SK-MEL-5 (cell line): ENCODE data around the gene TM4SF1. TPM values are rescaled to one million over a fixed set of nuclear protein-coding genes. Genes with fewer than 3 reads are reported as not detected.

Experiments used
- DNase-seq: peaks from one replicate; pipeline ENCODE4 v3.0.0-alpha.2; 2016; ENCODE audit warnings: low read depth, low spot score
- in situ Hi-C: cut with HindIII; loops from 2 replicates; pipeline ENCODE4 v1.10.0; 2016; ENCODE audit warnings: low sequenced_read_pairs, high pct_unique_total_duplicates, low pct_unique_long_range_greater_than_20kb
- total RNA-seq: library from RNA; depleted of rRNA; stranded (reverse); fragments of >200 nt; shearing (Covaris generic); gene quantifications from 2 replicates; pipeline ENCODE4 v1.2.3, GENCODE V29; 2014; rRNA removed

Gene TM4SF1
- total RNA-seq, 1 experiment from 2014 or later = 65.0 TPM

DNA sequence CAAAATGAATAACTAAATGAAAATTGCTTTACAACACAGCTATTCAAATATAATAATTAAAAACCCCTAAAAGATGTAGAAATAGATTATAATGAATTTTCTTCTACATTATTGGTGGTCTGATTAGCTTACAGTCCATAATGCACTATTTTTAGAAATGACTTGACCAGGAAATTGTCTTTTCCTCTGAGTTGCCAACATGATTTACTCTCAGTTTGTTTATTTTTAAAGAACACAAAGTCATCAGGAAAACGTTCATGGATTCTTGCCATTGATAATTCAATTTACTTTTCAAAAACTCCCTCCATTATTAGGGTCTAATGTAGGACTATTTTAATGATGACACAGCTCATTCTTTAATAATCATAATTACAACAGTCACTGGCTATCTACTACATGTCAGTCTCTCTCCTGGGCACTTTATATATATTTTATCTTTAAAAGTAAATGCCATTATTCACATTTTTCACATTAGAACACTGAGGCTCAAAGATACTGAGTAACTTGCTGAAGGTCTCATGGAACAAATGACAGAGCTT, 45.2 kb downstream of the TM4SF1 start:
- DNase-seq = no peak
- in situ Hi-C loops = no loop called here

DNA sequence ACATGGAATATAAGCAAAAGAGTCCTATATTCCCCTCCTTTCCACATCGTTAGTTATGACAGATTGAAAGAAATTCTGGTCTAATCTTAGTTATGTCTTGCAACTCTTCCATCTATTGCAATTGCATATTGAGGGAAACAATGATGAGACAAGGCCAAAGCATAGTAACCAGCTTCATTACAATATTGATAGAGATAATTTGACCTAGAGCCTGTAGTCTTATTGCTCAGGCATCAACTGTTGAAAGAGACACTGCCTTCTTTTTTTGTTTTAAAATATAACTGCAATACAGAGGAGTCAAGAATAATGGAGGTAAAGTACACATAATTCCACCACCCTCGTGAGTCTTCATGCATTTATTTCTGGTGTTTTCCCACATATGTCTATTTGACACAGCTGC, 46.1 kb downstream of the TM4SF1 start:
- no peak for DNase-seq
- in situ Hi-C loops = no loop called here

DNA sequence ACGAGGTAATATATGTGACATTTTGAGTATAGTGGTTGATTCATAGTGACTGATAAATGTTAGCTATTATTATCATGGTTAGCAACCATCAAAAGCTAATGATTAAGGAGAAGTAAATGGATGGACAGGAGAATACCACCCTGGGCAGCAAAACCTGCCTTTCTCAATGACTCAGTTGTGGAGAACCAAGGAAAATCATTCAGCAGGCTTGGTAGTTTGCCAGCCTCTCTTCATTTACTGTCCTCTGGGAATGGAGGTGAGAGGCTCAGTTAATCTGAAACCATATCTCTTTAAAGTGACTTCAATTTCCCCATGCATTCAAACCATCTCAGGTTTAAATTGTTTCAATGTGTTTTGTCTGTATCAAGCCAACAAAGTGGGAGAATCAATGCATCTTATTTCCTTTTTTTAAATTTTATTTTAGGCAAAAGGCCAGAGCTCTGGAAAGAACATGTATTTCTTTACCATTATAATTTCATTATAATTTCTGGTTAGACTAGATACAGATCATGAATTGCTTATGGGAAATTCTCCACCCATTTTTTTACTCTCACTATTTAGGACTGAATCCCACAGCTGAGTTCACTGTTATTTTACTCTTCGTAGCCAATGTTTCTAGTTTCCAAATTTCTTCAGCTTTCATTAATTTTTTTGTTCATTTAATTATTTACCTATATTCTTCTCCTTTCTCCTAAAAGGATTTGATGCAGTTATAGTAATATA, 46.7 kb downstream of the TM4SF1 start:
- DNase-seq = peak; percentile 65
- in situ Hi-C loops = no loop called here

DNA sequence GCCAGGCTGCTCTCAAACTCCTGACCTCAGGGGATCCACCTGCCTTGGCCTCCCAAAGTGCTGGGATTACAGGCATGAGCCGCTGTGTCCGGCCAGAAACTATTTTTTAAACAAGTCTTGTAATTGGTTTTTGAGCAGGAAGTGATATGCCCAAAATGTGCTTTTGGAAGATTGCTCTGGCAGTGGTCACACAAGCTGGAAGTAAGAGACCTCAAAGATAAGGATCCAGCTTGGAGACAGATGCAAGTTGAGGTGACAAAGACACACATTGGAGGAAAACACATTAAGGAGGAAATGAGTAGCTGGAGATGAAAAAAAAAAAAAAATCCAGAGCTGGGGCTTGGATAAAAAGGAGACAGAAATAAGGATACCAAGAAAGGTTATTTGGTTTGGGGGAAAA, 50.3 kb downstream of the TM4SF1 start:
- in situ Hi-C loops = no loop called here
- no peak for DNase-seq

DNA sequence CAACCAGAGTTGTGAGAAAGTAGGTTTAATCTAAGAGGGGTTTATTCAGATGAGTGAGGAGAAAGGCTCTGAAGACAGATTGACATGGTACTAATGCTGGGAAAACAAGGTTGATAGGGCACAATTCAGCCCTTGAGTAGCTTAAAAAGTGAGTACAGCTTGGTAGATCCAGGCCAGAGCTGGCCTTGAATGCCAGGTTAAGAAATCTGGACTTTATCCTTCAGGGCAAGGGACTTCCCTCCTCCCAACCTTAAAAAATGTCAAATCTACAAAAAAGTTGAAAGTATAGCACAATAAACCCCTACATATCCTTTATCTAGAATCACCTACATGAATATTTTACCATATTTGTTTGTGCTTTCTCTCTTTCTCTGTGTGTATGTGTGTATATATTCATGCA, 51.9 kb downstream of the TM4SF1 start:
- in situ Hi-C loops = no loop called here
- DNase-seq = no peak

DNA sequence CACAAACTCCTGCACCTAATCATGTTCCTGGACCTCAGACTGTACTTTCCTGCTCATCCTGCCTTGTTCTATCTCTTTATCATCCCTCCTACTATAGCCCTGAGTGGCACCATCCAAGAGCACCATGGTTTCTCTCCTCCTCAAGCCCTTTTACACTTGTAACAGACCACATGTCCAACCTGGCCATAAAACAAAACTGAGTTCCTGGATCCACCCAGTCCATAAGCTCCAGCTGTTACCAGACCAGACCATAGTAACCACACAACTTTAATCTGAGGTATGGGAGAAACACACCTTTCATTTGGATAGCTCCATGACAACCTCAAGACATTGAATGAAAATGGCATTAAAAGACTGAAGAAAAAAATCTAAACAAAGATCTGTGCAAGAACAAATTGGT, 53.1 kb downstream of the TM4SF1 start:
- DNase-seq = no peak
- in situ Hi-C loops = no loop called here

DNA sequence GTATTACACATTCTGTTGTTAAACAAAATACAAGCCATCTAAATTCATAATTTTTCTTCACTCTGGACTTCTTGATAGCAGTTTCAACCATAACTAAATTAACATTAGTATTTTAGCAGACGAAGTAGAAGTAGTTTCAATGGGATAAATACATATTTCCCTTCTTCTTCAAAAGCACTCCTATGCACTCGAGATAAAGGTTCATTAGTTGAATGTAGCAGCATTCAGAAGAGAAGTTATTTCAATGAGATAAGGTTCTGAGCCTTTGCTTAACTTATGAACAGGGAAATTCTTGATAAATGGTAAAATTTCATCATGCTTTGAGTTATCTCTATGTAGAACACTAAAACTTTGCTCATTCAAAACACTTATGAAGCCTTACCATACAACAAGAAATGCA, 55.8 kb downstream of the TM4SF1 start:
- DNase-seq = no peak
- in situ Hi-C loops = no loop called here

DNA sequence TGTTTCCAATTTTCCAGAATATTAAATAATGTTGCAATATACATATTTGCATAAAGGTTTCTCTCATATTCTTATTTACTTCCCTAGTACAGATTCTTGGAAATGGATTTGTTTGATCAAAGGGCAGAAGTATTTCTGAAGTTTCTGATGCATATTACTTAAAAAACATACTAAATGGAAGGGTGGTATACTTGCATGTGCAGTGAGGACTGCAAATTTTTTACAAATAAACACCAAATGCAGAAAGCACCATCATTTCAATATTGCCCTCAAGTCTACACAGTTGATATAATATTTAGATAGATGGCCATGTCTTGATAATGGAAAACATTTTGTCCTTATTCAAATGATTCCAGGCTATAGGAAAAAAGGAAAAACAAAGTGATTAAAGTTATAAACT, 56.3 kb downstream of the TM4SF1 start:
- no peak for DNase-seq
- in situ Hi-C loops = no loop called here

DNA sequence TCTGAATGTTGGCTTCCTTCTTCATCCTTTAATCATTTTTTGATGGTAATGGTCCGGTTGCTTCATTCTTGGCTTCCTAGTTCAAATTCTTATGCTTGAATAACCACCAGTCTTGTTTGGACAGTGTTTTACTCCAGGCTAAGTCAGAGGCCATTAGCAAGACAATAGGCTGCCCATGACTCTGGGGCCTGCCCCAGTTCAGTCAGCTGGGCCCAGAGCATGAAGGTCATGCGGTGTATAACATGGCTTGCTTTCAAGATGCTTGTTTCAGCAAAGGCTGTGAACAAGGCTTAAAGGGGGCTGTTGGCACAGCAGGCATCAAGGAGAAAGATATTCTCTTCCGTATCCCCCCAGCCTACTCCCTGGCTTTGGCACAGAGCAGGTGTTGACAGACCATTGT, 57.7 kb downstream of the TM4SF1 start:
- DNase-seq = no peak
- in situ Hi-C loops = no loop called here

Other genes with a start within 250 kb of the TM4SF1 start
- gene HPS3, start 248.0 kb downstream of the TM4SF1 start, total RNA-seq = 33.9 and 35.3 TPM in 2 replicates
- 0.43 and 0.53 TPM in 2 replicates for gene CP, start 155.8 kb downstream of the TM4SF1 start, total RNA-seq
- 66.3 and 72.6 TPM in 2 replicates for gene TM4SF18, start 44.0 kb downstream of the TM4SF1 start, total RNA-seq
- not detected in 2 replicates for gene TM4SF4, start 97.0 kb upstream of the TM4SF1 start, total RNA-seq